ENCODE measurements around the gene KLHDC7B. TPM values are rescaled to one million over a fixed set of nuclear protein-coding genes. Genes with fewer than 3 reads are reported as not detected.

The KLHDC7B gene
- total and polyA plus RNA-seq, 2 of the 13 experiments (the other 11 are each of a cell fraction or from before 2014, with no cell fraction given): 0.11 TPM; not detected in 1

- TF ChIP-seq BHLHE40 (IDR thresholded peaks at IDR 0.05; ENCODE audit: low read length) (peak; percentile 38; the same call in 1 of the 2 replicates), SALL2 (CRISPR knock-in tag; IDR thresholded peaks at IDR 0.05) (0 out of 2 replicates have a peak, but pooled peaks have one; percentile 9), CSRNP2 (CRISPR knock-in tag; conservative IDR thresholded peaks at IDR 0.05; ENCODE audit: low read depth) (no peak), IRF9 (CRISPR knock-in tag; IDR thresholded peaks at IDR 0.05; ENCODE audit: borderline replicate concordance) (no peak), ZNF878 (CRISPR knock-in tag; IDR thresholded peaks at IDR 0.05) (peak; percentile 67; the same call in 1 of the 2 replicates), ZBTB7B (CRISPR knock-in tag; IDR thresholded peaks at IDR 0.05) (no peak), HNF1A (IDR thresholded peaks at IDR 0.05; ENCODE audit: low read depth) (no peak), HNF1A (CRISPR knock-in tag; IDR thresholded peaks at IDR 0.05; ENCODE audit: borderline replicate concordance) (0 out of 2 replicates have a peak, but pooled peaks have one; percentile 33), GATA4 (IDR thresholded peaks at IDR 0.05; ENCODE audit: borderline replicate concordance, low read depth) (peak; percentile 71; the same call in 1 of the 2 replicates), ZNF296 (CRISPR knock-in tag; conservative IDR thresholded peaks at IDR 0.05) (no peak), SKI (IDR thresholded peaks at IDR 0.05; ENCODE audit: partially characterized antibody) (no peak), RBFOX2 (IDR thresholded peaks at IDR 0.05; ENCODE audit: low read depth, low read length) (peak; percentile 97), PRDM15 (CRISPR knock-in tag; IDR thresholded peaks at IDR 0.05) (no peak)
These were observed 37.0 kb downstream of the KLHDC7B start, which contains the start of gene CHKB (continued) for GRCh38 chr22:50582493-50583293.
